Esophagus squamous epithelium (tissue), 5 donors: ENCODE data around the gene DPY19L3. TPM values are rescaled to one million over a fixed set of nuclear protein-coding genes. Genes with fewer than 3 reads are reported as not detected.

Experiments
- DNase-seq: peaks from one replicate; lab custom pipeline; 2025; lab: John Stamatoyannopoulos, UW
- H3K27ac ChIP-seq, 4 donors: fragments of 200-600 bp; sonication (generic); one replicate each; pipeline ENCODE4 v1.5.1; 2016 to 2019; ENCODE audit warnings: mild to moderate bottlenecking in 1 of 4
- H3K27me3 ChIP-seq, 4 donors: fragments of 200-600 bp; sonication (generic); 1 replicate in 3 of 4; 2 replicates in 1 of 4; pipeline versions ENCODE4 v1.5.1 to v1.6.0; 2017 to 2021; ENCODE audit warnings: antibody characterized with exemption in 1 of 4
- H3K36me3 ChIP-seq, 3 donors: fragments of 200-600 bp; sonication (generic); one replicate each; pipeline ENCODE4 v1.5.1; 2016 to 2019
- H3K4me1 ChIP-seq, 3 donors: fragments of 200-600 bp; sonication (generic); one replicate each; pipeline ENCODE4 v1.5.1; 2017 to 2019
- H3K4me3 ChIP-seq, 4 donors: fragments of 200-600 bp; sonication (generic); 1 replicate in 3 of 4; 2 replicates in 1 of 4; pipeline ENCODE4 v1.5.1; 2016 to 2019; ENCODE audit warnings: mild to moderate bottlenecking in 2 of 4, moderate library complexity in 1 of 4
- H3K9me3 ChIP-seq, 3 donors: fragments of 200-600 bp; sonication (generic); one replicate each; pipeline ENCODE4 v1.5.1; 2016 to 2019
- POLR2A ChIP-seq, 4 donors: fragments of 450-650 bp; IDR thresholded peaks; one replicate each; pipeline ENCODE4 v1.6.1; 2017; ENCODE audit warnings: antibody characterized with exemption in 4 of 4, mild to moderate bottlenecking in 4 of 4, moderate library complexity in 3 of 4
- WGBS, 2 donors: methylation state at CpG; one replicate each; pipeline ENCODE4 v1.1.5; 2018; 5-methylcytosine and 5-hydroxymethylcytosine counted together
- intact Hi-C: fragments of 100-400 bp; cut with DNase I; formaldehyde crosslinking; loops from one replicate; pipeline ENCODE4 v1.15.0; 2022
- total RNA-seq, 4 donors: library from RNA; depleted of rRNA; stranded (reverse); fragments of >200 nt; gene quantifications; one replicate each; pipeline ENCODE4 v1.1.0, GENCODE V29; 2016
- TF ChIP-seq, protein P1 (sequence below), 6 experiments: fragments of 450-650 bp in 4 of 6; fragments of 200-600 bp in 2 of 6; sonication (generic) in 2 of 6; IDR thresholded peaks; one replicate each; pipeline ENCODE4 v1.5.1; 2016 to 2019; ENCODE audit warnings: antibody characterized with exemption in 6 of 6, mild to moderate bottlenecking in 4 of 6, moderate library complexity in 4 of 6
- donor health status: DM: yes; HTN: yes; CAD: no.

The DPY19L3 gene
- total RNA-seq = 10 to 100 TPM in 3 of 4 donors, 1 to 10 TPM in 1; 5.6 to 22.6 (median 16.6) TPM

GRCh38 chr19:32405431-32406160 lies at the start of gene DPY19L3:
DPY19L3 (plus strand) TSS chr19:32405770; CDS start chr19:32408254, 2,484 bp downstream.
- H3K9me3 ChIP-seq = no peaks in the 10 kb centered on the region
- WGBS, 2 donors = 0% methylated on average over 7 of the region's 104 CpGs; no CpG with 5 or more reads in 1 of the 2 donors
- H3K27ac ChIP-seq = peak within 1 kb of the TSS; percentile 99 to 100 (median 99)
- intact Hi-C loops = no loop called here
- H3K36me3 ChIP-seq = peaks cover 0 to 20% (median 0%) of the 10 kb centered on the region in 3 donors
- TF ChIP-seq, protein P1, sequence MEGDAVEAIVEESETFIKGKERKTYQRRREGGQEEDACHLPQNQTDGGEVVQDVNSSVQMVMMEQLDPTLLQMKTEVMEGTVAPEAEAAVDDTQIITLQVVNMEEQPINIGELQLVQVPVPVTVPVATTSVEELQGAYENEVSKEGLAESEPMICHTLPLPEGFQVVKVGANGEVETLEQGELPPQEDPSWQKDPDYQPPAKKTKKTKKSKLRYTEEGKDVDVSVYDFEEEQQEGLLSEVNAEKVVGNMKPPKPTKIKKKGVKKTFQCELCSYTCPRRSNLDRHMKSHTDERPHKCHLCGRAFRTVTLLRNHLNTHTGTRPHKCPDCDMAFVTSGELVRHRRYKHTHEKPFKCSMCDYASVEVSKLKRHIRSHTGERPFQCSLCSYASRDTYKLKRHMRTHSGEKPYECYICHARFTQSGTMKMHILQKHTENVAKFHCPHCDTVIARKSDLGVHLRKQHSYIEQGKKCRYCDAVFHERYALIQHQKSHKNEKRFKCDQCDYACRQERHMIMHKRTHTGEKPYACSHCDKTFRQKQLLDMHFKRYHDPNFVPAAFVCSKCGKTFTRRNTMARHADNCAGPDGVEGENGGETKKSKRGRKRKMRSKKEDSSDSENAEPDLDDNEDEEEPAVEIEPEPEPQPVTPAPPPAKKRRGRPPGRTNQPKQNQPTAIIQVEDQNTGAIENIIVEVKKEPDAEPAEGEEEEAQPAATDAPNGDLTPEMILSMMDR (IDR thresholded peaks at IDR 0.05) = no peak
- TF ChIP-seq POLR2A (IDR thresholded peaks at IDR 0.05) = peak in 3 of 4 donors; percentile 42 to 91 (median 91)
- peaks cover 10 to 30% (median 10%) of the 10 kb centered on the region in 3 donors for H3K4me1 ChIP-seq
- peak; percentile 77 for DNase-seq
- H3K27me3 ChIP-seq = no peaks in the 10 kb centered on the region
- peak within 1 kb of the TSS; percentile 89 to 98 (median 94) for H3K4me3 ChIP-seq

- Histone ChIP-seq H3K4me1 (peaks cover 8 to 48% (median 8%) of the 10 kb centered on the region in 3 donors), H3K27ac (no peak overlapping the region), H3K9me3 (no peaks in the 10 kb centered on the region), H3K27me3 (no peaks in the 10 kb centered on the region), H3K36me3 (peaks cover 8 to 95% (median 10%) of the 10 kb centered on the region in 3 donors), H3K4me3 (no peak overlapping the region)
- intact Hi-C loops = no loop called here
- 17% methylated on average over 2 of the region's 2 CpGs for WGBS, 2 donors
- DNase-seq = no peak
- TF ChIP-seq POLR2A (IDR thresholded peaks at IDR 0.05) = no peak
- TF ChIP-seq, protein P1 (IDR thresholded peaks at IDR 0.05) = peak in 2 of 6 experiments; percentile 22 to 33
Observed at GRCh38 chr19:32357720-32358119, 47.9 kb upstream of the DPY19L3 start.

- Histone ChIP-seq H3K4me1 (peaks cover 13 to 53% (median 14%) of the 10 kb centered on the region in 3 donors), H3K27me3 (no peaks in the 10 kb centered on the region), H3K4me3 (no peak overlapping the region), H3K27ac (no peak overlapping the region), H3K9me3 (no peaks in the 10 kb centered on the region), H3K36me3 (peaks cover 3 to 89% (median 5%) of the 10 kb centered on the region in 3 donors)
- TF ChIP-seq, protein P1 (IDR thresholded peaks at IDR 0.05) = no peak
- TF ChIP-seq POLR2A (IDR thresholded peaks at IDR 0.05) = no peak
- intact Hi-C loops = no loop called here
- 95 to 96% methylated on average over 5 of the region's 5 CpGs for WGBS, 2 donors
- DNase-seq = no peak
Observed at GRCh38 chr19:32358321-32358720, 47.2 kb upstream of the DPY19L3 start.

GRCh38 chr19:32359581-32359980 lies 46.0 kb upstream of the DPY19L3 start:
- no peak overlapping the region for H3K27ac ChIP-seq
- H3K36me3 ChIP-seq = peaks cover 0 to 84% (median 0%) of the 10 kb centered on the region in 3 donors
- no peak for DNase-seq
- peaks cover 20 to 51% (median 20%) of the 10 kb centered on the region in 3 donors for H3K4me1 ChIP-seq
- TF ChIP-seq, protein P1 (IDR thresholded peaks at IDR 0.05) = no peak
- no peak for TF ChIP-seq POLR2A (IDR thresholded peaks at IDR 0.05)
- no peaks in the 10 kb centered on the region for H3K9me3 ChIP-seq
- WGBS, 2 donors = 91 to 92% methylated on average over 8 to 9 of the region's 9 CpGs
- H3K27me3 ChIP-seq = no peaks in the 10 kb centered on the region
- no peak overlapping the region for H3K4me3 ChIP-seq
- intact Hi-C loops = no loop called here
